Gastroesophageal sphincter (tissue), 3 donors: Measurements from ENCODE around the gene KRTAP1-1.

Experiments used
- CTCF ChIP-seq, 4 experiments: fragments of 200-600 bp in 2 of 4; fragments of 450-650 bp in 2 of 4; sonication (generic) in 1 of 4; IDR thresholded peaks; one replicate each; pipeline ENCODE4 v1.5.1; 2017 to 2019; ENCODE audit warnings: antibody characterized with exemption in 4 of 4, mild to moderate bottlenecking in 2 of 4, moderate library complexity in 2 of 4
- POLR2A ChIP-seq, 2 donors: fragments of 450-650 bp; IDR thresholded peaks; one replicate each; pipeline ENCODE4 v1.6.1; 2017; ENCODE audit warnings: antibody characterized with exemption in 2 of 2, mild to moderate bottlenecking in 2 of 2, moderate library complexity in 1 of 2
- POLR2AphosphoS5 ChIP-seq: sonication (generic); formaldehyde crosslinking; IDR thresholded peaks from one replicate; pipeline ENCODE4 v1.6.1; 2017; ENCODE audit warnings: antibody characterized with exemption

GRCh38 chr17:41064301-41064700 is 23.1 kb upstream of the KRTAP1-1 start:
- TF ChIP-seq CTCF (IDR thresholded peaks at IDR 0.05) (no peak), POLR2AphosphoS5 (no peak), POLR2A (IDR thresholded peaks at IDR 0.05) (no peak)
